GM03348 (cell line): Measurements from ENCODE around the gene CMTM2.
"Not testable (repeated sequence)": the region's sequence is repeated elsewhere in the genome, so short reads cannot be mapped to it uniquely, and the experiment has no call there.

Experiments
- DNase-seq: peaks from one replicate; pipeline ENCODE4 v3.0.0; 2012; ENCODE audit warnings: low spot score

CMTM2 gene

DNA sequence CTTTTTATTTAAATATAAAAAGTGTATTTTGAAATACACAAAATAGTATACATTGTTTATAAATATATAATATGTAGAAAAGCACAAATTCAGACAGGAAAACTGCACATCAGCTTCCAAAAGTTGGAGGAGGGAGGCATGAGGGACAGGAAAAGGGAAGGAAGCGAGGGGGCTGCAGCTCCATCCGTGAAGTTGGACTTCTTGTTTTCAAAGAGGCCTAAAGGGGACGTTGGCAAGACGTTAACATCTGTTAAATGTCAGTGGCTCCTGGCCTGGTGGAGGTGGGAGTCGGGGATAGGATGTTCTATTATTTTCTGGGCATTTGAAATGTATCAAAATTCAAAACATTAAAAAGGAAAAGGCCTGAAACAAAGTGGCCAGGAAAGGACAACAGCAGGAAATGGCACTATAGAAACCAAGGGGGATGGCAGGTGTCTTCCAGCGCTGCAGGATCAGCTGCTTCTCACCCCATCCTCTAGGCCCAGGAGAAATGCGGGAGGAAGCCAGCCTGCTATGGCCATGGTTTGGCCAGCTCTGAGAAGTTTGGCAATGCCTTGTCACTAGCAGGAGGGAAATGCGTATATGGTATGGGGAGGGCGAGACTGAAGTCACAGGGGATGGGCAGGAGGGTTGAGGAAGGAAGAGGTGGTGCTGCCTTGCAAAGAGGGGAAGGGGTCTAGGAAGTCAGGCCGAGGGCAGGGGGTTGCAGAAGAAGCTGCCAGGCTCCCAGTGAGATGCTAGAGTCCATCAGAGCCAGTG is 6.4 kb downstream of the CMTM2 start:
- DNase-seq, result no peak

DNA sequence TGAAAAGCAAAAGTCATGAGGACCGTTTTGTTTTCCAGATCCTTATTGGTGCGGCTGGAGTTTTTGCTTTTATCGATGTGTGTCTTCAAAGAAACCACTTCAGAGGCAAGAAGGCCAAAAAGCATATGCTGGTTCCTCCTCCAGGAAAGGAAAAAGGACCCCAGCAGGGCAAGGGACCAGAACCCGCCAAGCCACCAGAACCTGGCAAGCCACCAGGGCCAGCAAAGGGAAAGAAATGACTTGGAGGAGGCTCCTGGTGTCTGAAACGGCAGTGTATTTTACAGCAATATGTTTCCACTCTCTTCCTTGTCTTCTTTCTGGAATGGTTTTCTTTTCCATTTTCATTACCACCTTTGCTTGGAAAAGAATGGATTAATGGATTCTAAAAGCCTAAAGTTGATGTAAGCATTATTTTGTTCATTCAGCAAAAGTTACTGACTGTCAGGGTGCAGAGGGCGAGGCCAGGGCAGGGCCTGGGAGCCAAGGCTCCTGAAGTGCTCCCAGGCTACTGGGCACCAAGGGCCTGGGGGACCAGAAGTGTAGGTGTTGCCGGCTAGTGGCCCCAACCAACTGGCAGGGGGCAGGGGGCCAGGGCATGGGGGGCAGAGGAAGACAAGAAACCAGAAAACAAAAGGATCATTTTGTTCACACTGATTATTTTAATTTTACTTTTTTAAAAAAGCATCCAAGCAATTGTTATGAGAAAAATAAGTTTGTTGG is 8.8 kb downstream of the CMTM2 start:
- DNase-seq, result no peak

DNA sequence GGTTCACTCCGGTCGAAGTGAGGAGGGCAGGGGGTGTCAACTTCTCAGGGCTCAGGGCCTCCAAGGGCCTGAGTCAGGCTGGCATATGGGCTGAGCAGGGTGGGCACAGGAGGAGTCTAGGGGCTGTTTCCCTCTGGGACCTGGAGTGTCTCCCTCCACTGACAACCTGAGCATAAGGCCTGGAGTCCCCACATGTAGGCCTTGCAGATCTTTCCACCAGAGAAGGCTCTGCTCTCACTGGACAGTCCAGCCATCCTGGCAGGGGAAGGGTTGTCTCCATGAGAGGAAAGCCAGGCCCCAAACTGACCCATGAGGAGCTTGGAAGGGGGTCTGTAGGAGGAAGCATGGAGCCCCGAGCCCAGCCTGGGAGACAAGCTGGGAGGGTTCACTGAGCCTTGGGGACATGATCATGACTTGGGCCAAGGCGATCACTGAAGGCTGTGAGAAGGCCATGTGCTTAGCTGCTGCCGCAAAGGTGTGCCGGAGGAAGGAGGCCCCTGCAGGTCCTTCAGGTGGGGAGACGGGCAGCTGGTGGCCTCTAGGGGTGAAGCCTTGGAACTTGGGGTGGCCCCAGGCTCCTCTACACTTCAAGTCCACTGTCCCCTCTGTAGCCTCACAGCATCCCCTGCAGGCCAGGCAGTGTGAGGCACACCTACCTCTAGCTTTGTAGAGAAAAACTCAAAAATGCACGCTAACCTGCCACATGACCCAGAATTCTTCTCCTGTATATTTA is 9.9 kb downstream of the CMTM2 start:
- DNase-seq, result peak; percentile 27

DNA sequence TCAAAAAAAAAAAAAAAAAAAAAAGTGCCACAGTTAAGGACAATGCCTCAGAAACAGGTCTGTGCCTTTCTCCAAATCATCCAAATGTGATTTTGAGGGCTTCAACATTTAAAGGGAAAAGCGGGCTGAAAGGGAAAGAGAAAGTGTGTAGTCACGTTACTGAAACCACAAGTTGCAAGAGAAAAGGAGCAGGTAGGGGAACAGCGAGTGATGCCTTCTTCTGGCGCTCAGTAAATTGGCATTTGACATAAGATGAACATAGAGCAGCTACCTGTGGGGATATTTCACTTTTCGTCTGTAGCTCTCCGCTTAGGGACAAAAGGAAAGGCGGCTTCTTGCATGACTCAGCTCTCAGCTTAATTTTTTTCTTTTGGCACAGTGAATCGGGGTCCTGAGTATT is 11.1 kb downstream of the CMTM2 start:
- DNase-seq, result no peak

DNA sequence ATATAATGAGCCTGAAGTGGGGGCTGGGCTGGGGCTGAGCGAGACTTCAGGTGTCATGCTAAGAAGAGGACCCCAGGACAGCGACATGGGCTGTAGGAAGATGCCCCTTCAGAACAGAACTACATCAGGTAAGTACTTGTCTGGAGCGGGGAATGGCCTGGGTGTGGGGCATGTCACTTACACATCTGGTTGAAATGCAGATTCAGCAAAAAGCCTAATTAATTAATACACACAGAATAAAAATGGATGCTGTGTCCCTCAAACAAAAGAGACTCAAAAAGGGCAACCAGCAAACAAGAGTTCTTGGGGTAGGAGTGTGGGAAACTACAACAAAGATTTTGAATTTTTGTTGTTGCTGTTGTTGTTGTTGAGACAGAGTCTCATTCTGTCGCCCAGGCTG is 11.8 kb downstream of the CMTM2 start:
- DNase-seq, result no peak

DNA sequence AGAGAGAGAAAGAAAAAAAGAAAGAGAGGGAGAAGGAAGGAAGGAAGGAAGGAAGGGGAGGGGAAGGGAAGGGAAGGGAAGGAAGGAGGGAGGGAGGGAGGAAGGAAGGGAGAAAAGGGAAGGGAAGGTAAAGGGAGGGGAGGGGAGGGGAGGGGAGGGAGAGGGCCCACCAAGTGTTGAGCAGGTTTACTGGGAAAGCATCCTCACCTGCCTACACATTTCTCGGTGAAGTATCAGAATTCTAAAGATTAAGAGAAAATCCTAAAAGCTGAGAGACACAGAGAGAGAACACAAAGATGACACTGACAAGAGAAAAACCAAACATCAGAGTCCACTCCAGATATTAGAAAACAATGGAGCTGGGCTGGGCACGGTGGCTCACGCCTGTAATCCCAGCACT is 13.0 kb downstream of the CMTM2 start:
- DNase-seq, result no peak

DNA sequence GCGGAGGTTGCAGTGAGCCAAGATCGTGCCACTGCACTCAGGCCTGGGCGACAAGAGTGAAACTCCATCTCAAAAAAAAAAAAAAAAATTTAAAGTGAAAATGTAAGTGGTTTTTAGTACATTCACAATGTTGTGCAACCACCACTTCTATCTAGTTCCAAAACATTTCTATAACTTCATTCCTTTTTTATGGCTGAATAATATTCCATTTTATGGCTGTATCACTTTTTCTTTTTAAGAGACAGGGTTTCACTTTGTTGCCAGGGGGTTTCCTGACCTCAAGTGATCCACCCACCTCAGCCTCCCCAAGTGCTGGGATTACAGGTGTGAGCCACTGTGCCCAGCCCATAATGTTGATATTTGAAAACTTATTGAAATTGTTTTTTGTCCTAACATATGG is 13.6 kb downstream of the CMTM2 start:
- DNase-seq, result no peak

DNA sequence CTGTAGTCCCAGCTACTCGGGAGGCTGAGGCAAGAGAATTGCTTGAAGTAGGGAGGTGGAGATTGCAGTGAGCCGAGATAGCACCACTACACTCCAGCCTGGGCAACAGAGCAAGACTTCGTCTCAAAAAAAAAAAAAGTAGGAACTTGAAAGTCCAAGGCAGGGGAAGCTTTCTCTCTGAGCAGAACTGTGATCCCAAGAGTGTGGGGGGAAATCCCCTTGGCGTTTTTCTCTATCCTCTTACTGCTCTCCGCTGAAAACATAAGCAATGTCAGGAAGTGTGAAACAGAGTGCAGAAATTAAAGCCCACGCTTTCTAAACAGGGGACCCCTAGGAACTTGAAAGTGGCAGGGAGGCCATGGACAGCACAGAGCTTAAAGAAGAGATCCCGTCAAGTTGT is 15.5 kb downstream of the CMTM2 start:
- DNase-seq, result no peak

DNA sequence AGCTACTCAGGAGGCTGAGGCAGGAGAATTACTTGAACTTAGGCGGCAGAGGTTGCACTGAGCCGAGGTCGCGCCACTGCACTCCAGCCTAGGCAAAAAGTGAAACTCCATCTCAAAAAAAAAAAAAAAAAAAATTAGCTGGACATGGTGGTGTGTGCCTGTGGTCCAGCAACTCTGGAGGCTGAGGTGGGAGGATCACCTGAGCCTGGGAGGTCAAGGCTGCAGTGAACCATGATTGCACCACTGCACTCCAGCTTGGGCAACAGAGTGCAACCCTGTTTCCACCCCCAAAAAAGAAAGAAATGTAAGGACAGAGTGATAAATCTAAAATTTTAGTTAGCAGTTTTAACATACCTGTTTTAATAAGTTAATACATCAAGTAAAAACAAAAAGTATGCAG is 17.3 kb downstream of the CMTM2 start:
- not testable (repeated sequence) for DNase-seq

DNA sequence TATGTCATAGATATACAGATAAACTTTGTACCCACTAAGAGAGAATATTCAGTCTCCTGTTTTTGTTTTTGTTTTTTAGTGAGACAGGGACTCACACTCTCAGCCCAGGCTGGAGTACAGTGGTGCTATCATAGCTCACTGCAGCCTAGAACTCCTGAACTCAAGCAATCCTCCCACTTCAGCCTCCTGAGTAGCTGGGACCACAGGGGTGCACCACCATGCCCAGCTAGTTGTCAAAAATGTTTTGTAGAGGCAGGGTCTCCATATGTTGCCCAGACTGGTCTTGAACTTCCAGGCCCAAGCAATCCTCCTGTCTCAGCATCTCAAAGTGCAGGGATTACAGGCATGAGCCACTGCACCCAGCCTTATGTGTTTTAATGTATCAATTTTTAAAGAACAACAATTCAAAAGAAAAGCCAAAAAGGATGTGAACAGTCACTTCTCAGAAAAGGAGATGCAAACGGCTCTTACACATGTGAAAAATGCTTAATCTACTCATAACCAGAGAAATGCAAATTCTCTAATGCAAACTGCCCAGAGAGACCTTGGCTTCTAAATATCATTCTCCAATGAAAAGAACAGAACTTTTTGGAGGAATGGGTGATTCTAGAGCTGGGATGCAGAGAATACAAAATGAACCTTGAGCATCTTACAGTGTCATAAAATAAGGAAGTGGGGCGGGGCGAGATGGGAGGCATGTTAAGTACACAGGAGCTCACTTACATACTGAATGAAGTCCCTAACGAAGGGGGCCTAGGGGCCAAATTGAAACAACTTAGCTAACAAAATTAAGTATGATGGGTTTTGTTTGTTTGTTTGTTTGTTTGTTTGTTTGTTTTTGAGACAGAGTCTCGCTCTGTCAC is 18.0 kb downstream of the CMTM2 start:
- no peak for DNase-seq

DNA sequence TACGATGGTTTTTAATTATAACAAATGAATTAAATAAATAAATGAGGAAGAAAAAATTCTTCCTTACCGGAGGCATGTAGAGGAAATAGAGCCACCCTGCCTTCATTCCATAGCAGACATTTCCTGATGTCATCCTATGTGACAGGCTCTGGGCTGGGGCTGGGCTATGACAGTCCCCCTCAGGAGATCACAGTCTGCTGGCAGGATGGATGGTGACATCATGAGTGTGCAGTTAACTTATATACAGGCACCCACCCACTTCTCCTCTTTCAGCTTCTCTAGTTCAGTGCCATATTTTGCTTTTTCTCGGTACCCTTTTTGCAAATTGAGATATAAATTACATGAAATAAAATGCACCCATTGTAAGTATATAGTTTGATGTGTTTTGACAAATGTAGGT is 18.8 kb downstream of the CMTM2 start:
- DNase-seq, result no peak

DNA sequence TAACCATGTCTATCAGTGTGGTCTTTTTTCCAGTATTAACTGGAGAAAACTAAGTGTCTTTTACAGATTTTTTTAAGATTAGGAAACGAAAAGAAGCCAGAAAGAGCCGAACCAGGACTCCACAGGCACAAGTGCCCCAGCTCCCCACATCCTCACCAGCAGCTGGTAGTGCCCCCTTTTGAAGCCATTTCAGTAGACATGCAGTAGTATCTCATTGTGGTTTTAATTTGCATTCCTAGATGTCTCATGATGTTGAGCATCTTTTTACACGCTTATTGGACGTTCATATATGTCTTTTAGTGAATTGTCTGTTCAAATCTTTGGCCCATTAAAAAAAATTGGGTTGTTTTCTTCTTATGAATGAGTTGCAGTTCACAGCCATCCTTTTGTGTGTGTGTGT is 20.5 kb downstream of the CMTM2 start:
- DNase-seq, result no peak

DNA sequence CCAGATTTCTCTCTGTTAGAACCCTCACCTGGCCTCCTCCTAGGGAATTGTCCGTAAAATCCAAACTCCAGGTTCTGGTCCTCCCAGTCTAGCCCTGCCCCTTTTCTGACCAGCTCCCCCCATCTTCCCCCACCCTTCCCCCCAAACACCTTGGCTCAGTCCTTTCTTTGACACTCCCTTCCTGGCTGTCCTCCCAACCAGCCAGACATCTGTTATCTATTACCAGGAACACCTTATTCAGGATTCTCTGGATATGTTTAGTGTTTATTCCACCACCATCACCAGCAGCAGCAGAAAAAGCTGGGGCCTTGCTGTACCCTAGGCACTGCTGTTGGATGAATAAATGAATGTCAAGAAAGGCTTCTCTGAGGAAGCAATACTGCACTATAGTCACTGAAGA is 21.2 kb downstream of the CMTM2 start:
- DNase-seq, result no peak

DNA sequence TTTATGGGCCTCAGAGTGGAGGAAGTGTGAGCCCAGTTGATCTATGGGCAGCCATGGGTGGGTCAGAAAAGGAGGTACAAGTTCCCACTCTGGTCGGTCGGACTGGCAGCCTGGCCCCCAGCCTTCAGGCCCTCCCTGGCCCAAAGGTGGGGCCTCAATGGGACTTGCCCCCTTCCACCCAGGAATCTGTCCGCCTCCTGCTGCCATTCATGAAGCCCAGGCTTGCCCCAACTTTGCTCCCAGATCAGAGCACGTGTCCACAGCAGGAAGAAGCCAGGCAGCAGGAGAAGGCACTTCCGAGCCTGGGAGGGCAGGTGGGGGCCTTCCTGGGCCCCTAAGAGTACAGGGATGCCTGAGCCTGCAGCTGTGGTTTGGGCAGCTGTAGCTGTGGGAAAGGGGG is 22.2 kb downstream of the CMTM2 start:
- DNase-seq, result no peak

DNA sequence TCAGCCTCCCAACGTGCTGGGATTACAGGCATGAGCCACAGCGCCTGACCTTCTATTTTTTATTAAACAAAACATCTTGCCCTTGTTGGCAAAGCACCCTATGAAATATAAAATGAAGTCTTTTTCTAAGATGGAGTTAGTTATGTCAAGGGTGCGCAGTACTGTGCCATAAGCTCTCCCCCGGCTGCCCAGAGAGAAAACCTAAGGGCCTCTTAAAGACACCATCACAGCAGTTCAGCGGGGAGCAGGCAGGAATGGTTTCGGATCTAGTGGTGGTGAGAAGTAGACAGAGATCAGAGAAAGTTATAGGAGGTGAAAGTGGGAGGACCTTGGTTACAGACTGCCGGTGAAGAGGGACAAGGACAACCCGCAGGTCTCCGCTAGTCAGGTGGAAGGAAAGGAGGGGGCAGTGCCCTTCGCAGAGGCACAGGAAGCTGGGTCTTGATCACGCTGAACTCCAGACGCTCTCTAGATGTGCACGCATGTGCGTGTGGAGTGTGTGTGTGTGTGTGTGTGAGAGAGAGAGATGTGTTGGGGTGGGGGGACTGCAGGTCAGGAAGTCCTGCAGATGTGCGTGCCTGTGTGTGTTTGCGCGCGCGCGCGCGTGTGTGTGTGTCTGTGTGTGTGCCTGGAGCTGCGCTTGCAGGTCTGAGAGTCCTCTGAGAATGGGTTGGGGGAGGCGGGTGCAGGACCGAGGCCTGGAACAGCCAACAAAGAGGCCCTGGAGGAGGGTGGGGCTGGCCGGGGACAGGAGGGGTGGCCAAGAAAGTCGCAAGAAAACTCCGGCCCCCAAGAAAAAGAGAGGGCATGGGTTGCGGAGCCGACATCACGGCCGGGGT is 24.5 kb downstream of the CMTM2 start:
- DNase-seq, result peak; percentile 80

DNA sequence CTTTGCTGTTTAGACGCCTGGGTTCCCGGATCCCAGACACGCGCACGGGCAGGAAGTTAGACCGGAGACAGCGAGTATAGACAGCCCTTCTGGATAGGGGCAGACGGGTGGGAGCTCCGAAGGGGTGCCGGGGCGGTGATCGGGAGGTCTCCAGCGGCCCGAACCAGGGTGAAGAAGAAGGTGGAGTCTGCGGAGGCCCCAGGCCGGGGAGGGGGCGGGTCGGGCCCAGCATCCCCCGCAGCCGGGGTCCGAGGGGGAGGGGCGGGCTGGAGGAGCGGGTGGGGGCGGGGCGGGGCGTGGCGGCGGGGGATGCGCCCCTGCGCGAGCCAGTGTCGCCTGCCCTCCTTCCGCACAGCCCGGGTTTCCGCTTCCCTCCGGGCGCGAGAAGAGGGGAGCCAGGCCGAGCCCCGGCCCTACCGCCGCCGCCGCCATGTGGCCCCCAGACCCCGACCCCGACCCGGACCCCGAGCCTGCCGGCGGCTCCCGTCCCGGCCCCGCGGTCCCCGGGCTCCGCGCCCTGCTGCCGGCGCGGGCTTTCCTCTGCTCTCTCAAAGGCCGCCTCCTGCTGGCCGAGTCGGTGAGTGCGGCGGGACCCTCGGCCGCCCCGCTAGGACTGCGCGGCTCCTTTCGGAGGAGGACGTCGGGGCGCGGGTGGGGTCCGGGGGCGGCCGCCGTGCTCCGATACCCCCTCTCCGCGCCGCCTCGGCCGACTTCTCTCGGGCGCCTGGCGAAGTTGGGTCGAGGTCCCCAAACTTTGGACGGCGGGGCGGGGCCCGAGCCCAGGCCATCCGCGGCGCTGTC is 25.3 kb downstream of the CMTM2 start, which contains the start of gene CMTM3:
Gene CMTM3, plus strand, starts transcription at position 329 of the 801 bp plus-strand sequence. Its CDS starts 102 bp downstream, at position 431.
- peak; percentile 91 for DNase-seq

DNA sequence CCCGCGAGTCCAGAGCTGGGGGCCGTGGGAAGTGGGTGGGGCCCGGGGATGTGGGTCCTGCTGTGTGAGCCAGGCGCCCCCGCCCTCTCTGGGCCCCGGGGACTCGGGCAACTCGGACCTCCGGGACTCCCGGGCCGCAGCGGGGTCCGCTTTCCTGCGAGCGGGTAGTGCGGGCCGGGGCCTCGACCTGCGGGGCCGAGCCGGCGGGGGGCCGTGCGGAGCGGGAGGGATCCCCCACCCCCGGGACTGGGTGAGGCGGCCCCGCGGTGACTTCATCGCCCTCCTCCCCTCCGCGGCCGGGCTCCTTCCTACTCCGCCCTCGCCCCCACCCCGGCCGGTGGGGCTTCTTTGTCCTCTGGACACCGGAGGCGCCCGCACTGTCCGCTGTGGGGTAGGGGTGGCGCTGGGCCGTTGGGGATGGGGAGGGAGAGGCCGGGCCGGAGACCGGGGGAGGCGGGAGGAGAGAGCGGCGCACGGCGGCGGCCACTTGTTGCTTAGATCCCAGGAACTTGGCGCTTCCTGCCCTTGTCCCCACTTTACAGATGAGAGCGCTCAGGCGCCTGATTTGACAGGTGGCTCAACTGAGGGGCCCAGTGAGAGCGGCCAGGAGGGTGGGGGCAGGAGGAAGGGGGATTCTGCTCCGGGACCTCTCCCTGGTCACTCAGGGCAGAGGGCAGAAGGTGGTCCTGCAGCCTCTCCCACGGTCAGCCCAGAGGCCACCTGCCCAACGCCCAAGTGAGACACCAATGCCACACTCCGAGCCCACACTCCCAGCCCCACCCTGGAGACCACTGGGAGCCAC is 26.1 kb downstream of the CMTM2 start:
- peak; percentile 87 for DNase-seq

DNA sequence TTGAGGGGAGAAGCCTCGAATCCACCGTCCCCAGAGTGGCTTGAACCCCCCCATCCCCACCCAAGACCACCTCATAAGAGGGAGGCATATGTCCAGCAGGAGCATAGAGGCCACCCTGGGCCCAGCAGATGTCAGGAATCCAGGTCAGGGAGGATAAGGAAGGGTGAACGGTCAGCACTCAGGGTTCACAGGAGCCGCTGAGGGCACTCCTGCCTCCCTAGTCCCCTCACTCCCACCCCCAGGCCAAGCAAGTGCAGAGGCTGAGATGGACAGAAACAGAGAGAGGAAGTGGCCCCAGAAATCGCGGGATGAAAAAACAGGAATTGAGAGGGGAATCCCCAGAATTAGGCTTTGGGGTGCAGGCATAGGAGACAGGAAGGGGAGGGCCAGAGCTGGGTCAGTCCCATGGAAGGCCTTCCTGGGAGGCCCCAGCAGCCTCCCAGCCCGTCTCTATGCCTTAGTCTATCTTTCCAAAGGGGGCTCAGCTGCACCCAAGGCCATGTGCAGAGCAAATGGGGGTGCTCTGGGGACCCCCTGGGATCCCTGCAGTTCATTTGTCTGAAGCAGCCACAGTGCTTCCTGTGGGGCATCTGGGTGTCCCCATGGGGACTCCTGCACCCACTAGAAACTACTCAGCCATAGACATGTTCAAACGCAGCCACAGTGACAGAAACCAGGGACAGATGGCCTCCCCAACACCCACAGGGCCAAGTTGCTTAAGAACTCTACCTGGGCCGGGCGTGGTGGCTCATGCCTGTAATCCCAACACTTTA is 26.9 kb downstream of the CMTM2 start:
- DNase-seq, result peak; percentile 24
